Measurements from ENCODE around the gene CFAP46.
"Not testable (repeated sequence)": the region's sequence is repeated elsewhere in the genome, so short reads cannot be mapped to it uniquely, and the experiment has no call there.

CFAP46 gene

DNA sequence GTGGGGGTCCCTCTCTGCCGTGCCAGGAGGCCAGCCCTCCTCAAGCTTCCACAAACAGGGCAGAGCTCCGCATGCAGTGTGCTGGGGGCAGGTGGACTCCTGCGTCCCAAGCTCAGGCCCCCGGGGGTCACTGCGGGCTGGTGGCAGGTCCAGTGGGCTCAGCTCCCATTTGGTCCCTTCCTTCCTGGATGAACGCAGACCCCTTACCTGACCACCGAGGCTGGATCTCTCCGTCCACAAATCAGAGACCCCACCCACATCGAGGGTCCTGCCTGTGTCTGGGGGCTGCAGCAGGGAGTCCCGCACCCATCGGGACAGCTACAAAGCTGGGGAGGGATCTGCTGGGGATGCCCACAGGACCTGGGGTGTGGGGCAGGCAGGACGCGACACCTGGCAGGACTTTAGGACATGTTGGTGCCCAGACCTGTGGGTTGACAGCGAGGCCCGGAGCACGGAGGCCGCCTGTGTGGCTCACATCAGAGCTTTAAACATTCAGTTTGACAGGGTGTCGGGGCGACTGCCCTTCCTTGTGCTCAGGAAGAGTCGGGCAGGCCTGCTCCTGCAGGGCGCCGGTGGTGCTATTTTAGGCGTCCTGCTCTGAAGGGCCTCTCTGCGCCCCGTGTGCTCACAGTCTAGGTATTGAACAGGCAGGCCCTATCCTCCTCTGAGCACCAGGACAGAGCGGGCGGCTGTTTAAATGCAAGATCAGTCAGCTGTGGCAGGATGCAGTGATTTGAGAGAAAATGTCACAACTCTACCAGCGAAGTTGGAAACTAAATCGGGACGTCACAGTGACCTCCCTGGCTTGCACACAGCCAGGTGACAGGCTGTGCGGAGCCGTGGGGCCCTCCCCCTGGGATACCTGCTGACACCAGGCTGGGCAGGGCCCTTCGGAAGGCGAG is 15.9 kb upstream of the CFAP46 start:
- TF ChIP-seq, protein P1, sequence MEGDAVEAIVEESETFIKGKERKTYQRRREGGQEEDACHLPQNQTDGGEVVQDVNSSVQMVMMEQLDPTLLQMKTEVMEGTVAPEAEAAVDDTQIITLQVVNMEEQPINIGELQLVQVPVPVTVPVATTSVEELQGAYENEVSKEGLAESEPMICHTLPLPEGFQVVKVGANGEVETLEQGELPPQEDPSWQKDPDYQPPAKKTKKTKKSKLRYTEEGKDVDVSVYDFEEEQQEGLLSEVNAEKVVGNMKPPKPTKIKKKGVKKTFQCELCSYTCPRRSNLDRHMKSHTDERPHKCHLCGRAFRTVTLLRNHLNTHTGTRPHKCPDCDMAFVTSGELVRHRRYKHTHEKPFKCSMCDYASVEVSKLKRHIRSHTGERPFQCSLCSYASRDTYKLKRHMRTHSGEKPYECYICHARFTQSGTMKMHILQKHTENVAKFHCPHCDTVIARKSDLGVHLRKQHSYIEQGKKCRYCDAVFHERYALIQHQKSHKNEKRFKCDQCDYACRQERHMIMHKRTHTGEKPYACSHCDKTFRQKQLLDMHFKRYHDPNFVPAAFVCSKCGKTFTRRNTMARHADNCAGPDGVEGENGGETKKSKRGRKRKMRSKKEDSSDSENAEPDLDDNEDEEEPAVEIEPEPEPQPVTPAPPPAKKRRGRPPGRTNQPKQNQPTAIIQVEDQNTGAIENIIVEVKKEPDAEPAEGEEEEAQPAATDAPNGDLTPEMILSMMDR (IDR thresholded peaks at IDR 0.05; ENCODE audit: insufficient read depth, low read length, poor library complexity, severe bottlenecking) = no peak
- no peak for TF ChIP-seq EZH2phosphoT487 (conservative IDR thresholded peaks at IDR 0.05; ENCODE audit: low read length)
- no peak overlapping the region for H2AFZ ChIP-seq (ENCODE audit: low read depth, low read length, severe bottlenecking)
- no peak overlapping the region for H3K4me2 ChIP-seq (ENCODE audit: low read depth, low read length, poor library complexity, severe bottlenecking)
- H3F3A ChIP-seq (ENCODE audit: insufficient read depth) = no peaks in the 10 kb centered on the region
- H3K27me3 ChIP-seq (ENCODE audit: low read length) = no peaks in the 10 kb centered on the region
- no peaks in the 10 kb centered on the region for H4K20me1 ChIP-seq (ENCODE audit: low read depth, low read length)
- no peaks in the 10 kb centered on the region for H3K36me3 ChIP-seq (ENCODE audit: low read length)
- no peak overlapping the region for H3K9ac ChIP-seq (ENCODE audit: low read length)
- H3K79me2 ChIP-seq (ENCODE audit: insufficient read depth, low read length) = no peaks in the 10 kb centered on the region
- no peak overlapping the region for H3K4me3 ChIP-seq (ENCODE audit: insufficient read depth, low read length, poor library complexity, severe bottlenecking)
- no peaks in the 10 kb centered on the region for H3K9me2 ChIP-seq (replicated peaks; ENCODE audit: insufficient read depth, low read length)
- H3K9me3 ChIP-seq (ENCODE audit: insufficient read depth, low read length) = no peaks in the 10 kb centered on the region
- no peak overlapping the region for H3K27ac ChIP-seq (ENCODE audit: low read depth, low read length)

DNA sequence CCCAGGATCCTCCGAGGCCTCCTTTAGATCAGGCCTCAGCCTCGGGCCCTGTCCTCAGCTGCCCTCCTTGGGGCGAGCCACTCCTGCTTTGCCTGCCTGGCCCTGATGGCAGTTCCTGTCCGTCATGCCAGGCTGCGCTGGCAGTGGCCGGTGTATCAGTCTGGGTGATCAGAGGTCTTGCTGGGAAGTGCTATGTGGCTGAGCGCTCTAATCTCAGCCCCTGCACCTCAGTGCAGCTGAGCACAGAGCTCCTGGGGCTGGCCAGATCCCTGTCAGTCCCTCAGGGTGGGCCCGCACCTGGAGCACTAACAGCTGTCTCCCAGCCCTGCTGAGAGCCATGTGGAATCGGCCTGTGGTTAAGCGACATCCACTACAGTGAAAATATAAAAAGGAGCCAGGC is 14.8 kb upstream of the CFAP46 start:
- Histone ChIP-seq H3K79me2 (ENCODE audit: insufficient read depth, low read length) (no peaks in the 10 kb centered on the region), H3K9me3 (ENCODE audit: insufficient read depth, low read length) (no peaks in the 10 kb centered on the region), H3K4me2 (ENCODE audit: low read depth, low read length, poor library complexity, severe bottlenecking) (no peak overlapping the region), H4K20me1 (ENCODE audit: low read depth, low read length) (no peaks in the 10 kb centered on the region), H3K9me2 (replicated peaks; ENCODE audit: insufficient read depth, low read length) (no peaks in the 10 kb centered on the region), H3K9ac (ENCODE audit: low read length) (no peak overlapping the region), H3K27ac (ENCODE audit: low read depth, low read length) (no peak overlapping the region), H3K36me3 (ENCODE audit: low read length) (no peaks in the 10 kb centered on the region), H3K27me3 (ENCODE audit: low read length) (no peaks in the 10 kb centered on the region), H2AFZ (ENCODE audit: low read depth, low read length, severe bottlenecking) (no peak overlapping the region), H3K4me3 (ENCODE audit: insufficient read depth, low read length, poor library complexity, severe bottlenecking) (no peak overlapping the region), H3F3A (ENCODE audit: insufficient read depth) (no peaks in the 10 kb centered on the region)
- no peak for TF ChIP-seq EZH2phosphoT487 (conservative IDR thresholded peaks at IDR 0.05; ENCODE audit: low read length)
- TF ChIP-seq, protein P1 (IDR thresholded peaks at IDR 0.05; ENCODE audit: insufficient read depth, low read length, poor library complexity, severe bottlenecking) = no peak

DNA sequence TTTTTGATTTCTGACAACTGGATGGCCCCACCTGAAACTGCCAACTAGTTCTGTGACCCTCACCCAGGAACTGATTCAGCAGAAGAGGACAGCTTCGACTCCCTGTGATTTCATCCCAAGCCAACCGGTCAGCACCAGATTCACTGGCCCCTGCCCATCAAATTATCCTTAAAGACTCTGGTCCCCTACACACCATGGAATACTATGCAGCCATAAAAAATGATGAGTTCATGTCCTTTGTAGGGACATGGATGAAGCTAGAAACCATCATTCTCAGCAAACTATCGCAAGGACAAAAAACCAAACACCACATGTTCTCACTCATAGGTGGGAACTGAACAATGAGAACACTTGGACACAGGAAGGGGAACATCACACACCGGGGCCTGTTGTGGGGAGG is 13.9 kb upstream of the CFAP46 start:
- not testable (repeated sequence) for H3K9me3 ChIP-seq (ENCODE audit: insufficient read depth, low read length); H3K9me2 ChIP-seq (replicated peaks; ENCODE audit: insufficient read depth, low read length); H4K20me1 ChIP-seq (ENCODE audit: low read depth, low read length); H3K4me2 ChIP-seq (ENCODE audit: low read depth, low read length, poor library complexity, severe bottlenecking); H3K4me3 ChIP-seq (ENCODE audit: insufficient read depth, low read length, poor library complexity, severe bottlenecking); H2AFZ ChIP-seq (ENCODE audit: low read depth, low read length, severe bottlenecking); H3K36me3 ChIP-seq (ENCODE audit: low read length); H3F3A ChIP-seq (ENCODE audit: insufficient read depth); H3K9ac ChIP-seq (ENCODE audit: low read length); H3K27ac ChIP-seq (ENCODE audit: low read depth, low read length); H3K27me3 ChIP-seq (ENCODE audit: low read length); H3K79me2 ChIP-seq (ENCODE audit: insufficient read depth, low read length)

DNA sequence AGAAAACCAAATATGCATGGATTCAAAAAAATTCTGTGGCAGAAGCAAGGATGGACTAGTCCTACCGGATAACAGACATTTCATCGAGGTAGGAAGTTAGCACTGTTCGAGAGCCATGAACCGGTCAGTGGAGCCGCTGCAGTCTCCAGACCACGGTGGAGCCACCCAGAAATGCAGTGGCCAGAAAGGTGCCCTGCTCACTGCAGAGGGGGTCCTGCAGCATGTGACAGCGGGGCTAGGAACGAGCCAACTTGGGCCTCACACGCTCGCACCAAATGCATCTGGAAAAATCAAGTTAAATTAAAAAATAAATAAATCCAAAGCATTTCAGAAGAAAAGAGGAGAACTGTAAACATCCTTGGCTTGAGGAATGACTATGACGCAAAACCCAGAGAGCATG is 13.1 kb upstream of the CFAP46 start:
- H3K9me2 ChIP-seq (replicated peaks; ENCODE audit: insufficient read depth, low read length) = no peaks in the 10 kb centered on the region

More for the DNA sequence above, 13.1 kb upstream of the CFAP46 start:
- no peak overlapping the region for H3K9ac ChIP-seq (ENCODE audit: low read length)
- no peak overlapping the region for H3K4me3 ChIP-seq (ENCODE audit: insufficient read depth, low read length, poor library complexity, severe bottlenecking)
- H3K79me2 ChIP-seq (ENCODE audit: insufficient read depth, low read length) = no peaks in the 10 kb centered on the region
- H3K27me3 ChIP-seq (ENCODE audit: low read length) = no peaks in the 10 kb centered on the region
- no peak overlapping the region for H3K4me2 ChIP-seq (ENCODE audit: low read depth, low read length, poor library complexity, severe bottlenecking)
- no peaks in the 10 kb centered on the region for H3K36me3 ChIP-seq (ENCODE audit: low read length)
- TF ChIP-seq EZH2phosphoT487 (conservative IDR thresholded peaks at IDR 0.05; ENCODE audit: low read length) = no peak
- TF ChIP-seq, protein P1 (IDR thresholded peaks at IDR 0.05; ENCODE audit: insufficient read depth, low read length, poor library complexity, severe bottlenecking) = no peak
- no peak overlapping the region for H2AFZ ChIP-seq (ENCODE audit: low read depth, low read length, severe bottlenecking)
- no peaks in the 10 kb centered on the region for H3K9me3 ChIP-seq (ENCODE audit: insufficient read depth, low read length)
- no peak overlapping the region for H3K27ac ChIP-seq (ENCODE audit: low read depth, low read length)
- no peaks in the 10 kb centered on the region for H4K20me1 ChIP-seq (ENCODE audit: low read depth, low read length)
- H3F3A ChIP-seq (ENCODE audit: insufficient read depth) = no peaks in the 10 kb centered on the region

Measured in SU-DHL-6 (cell line).